Left lung (tissue), 10 donors: ENCODE results near the gene ZSWIM2. TPM values are rescaled to one million over a fixed set of nuclear protein-coding genes. Genes with fewer than 3 reads are reported as not detected.

Source experiments
- ATAC-seq: fragments of 200-7000 bp; cut with Tn5 transposase; one replicate; pipeline ENCODE4 v1.9.1; 2020; ENCODE audit warnings: moderate library complexity
- DNase-seq, 4 donors: peaks; one replicate each; pipeline ENCODE4 v3.0.0-alpha.2; 2013 to 2020
- H3K27ac ChIP-seq, 2 donors: fragments of 200-600 bp; sonication (generic) in 1 of 2; one replicate each; pipeline versions ENCODE4 v1.5.0 to v1.8.0; 2020 to 2021
- H3K27me3 ChIP-seq, 2 donors: fragments of 200-600 bp; sonication (generic) in 1 of 2; one replicate each; pipeline versions ENCODE4 v1.5.0 to v1.8.0; 2020 to 2021
- H3K36me3 ChIP-seq, 2 donors: fragments of 200-600 bp; sonication (generic) in 1 of 2; one replicate each; pipeline versions ENCODE4 v1.5.0 to v1.8.0; 2020 to 2021
- H3K4me1 ChIP-seq, 2 donors: fragments of 200-600 bp; one replicate each; pipeline ENCODE4 v1.8.0; 2021
- H3K4me3 ChIP-seq, 2 donors: fragments of 200-600 bp; sonication (generic) in 1 of 2; one replicate each; pipeline versions ENCODE4 v1.5.0 to v1.8.0; 2020 to 2021; ENCODE audit warnings: mild to moderate bottlenecking in 1 of 2
- H3K9me3 ChIP-seq, 2 donors: fragments of 200-600 bp; sonication (generic) in 1 of 2; one replicate each; pipeline versions ENCODE4 v1.5.0 to v1.8.0; 2020 to 2021
- intact Hi-C, 2 donors: fragments of 100-400 bp; cut with DNase I; formaldehyde crosslinking; loops; one replicate each; pipeline versions ENCODE4 v1.11.2 to v1.14.2; 2022
- polyA plus RNA-seq, 6 donors: library from polyadenylated mRNA; unstranded; fragments of 120-200 nt; gene quantifications; one replicate each; pipeline ENCODE4 v1.2.1, GENCODE V29; 2013; ENCODE audit not compliant: insufficient read length in 6 of 6
- total RNA-seq, 2 donors: library from RNA; stranded (reverse); fragmentation: NEBNext Ultra II Directional; extraction: Animal tissue kit (Norgen Biotek cat#: 25700); gene quantifications; one replicate each; pipeline ENCODE4 v1.2.1, GENCODE V29; 2021
- TF ChIP-seq, protein P1 (sequence below), 2 donors: fragments of 200-600 bp; sonication (generic) in 1 of 2; IDR thresholded peaks; one replicate each; pipeline versions ENCODE4 v1.5.0 to v1.8.0; 2021; ENCODE audit warnings: antibody characterized with exemption in 2 of 2
- donor health status: DM: no; HTN: yes; CAD: no.
- donor health status: DM: no; HTN: no; CAD: no.

Gene ZSWIM2
- total and polyA plus RNA-seq, 8 donors = not detected

DNA sequence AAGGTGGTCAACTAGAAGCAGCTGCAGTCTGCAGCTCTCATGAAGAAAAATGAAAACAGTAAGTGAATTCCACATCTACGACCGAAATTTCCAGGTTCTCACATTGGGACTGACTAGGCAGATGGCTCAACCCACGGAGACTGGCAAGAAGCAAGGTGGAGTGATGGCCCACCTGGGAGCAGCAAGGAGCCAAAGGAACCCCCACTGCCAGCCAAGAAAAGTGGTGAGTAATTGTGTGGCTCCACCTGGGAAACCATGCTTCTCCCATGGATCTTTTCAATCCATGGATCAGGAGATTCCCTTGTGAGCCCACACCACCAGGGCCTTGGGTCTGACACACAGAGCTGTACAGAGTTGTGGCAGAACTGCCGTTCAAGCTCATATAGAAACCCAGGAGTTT lies 64.0 kb downstream of the ZSWIM2 start:
- peaks cover 0 to 37% of the 10 kb centered on the region in 2 donors for H3K9me3 ChIP-seq
- no peaks in the 10 kb centered on the region for H3K27me3 ChIP-seq
- TF ChIP-seq, protein P1, sequence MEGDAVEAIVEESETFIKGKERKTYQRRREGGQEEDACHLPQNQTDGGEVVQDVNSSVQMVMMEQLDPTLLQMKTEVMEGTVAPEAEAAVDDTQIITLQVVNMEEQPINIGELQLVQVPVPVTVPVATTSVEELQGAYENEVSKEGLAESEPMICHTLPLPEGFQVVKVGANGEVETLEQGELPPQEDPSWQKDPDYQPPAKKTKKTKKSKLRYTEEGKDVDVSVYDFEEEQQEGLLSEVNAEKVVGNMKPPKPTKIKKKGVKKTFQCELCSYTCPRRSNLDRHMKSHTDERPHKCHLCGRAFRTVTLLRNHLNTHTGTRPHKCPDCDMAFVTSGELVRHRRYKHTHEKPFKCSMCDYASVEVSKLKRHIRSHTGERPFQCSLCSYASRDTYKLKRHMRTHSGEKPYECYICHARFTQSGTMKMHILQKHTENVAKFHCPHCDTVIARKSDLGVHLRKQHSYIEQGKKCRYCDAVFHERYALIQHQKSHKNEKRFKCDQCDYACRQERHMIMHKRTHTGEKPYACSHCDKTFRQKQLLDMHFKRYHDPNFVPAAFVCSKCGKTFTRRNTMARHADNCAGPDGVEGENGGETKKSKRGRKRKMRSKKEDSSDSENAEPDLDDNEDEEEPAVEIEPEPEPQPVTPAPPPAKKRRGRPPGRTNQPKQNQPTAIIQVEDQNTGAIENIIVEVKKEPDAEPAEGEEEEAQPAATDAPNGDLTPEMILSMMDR (IDR thresholded peaks at IDR 0.05) = no peak
- H3K4me3 ChIP-seq = no peak overlapping the region
- no peak overlapping the region for H3K27ac ChIP-seq
- DNase-seq (no peak), ATAC-seq (no peak)
- intact Hi-C loops = no loop called here
- no peaks in the 10 kb centered on the region for H3K4me1 ChIP-seq
- H3K36me3 ChIP-seq = no peaks in the 10 kb centered on the region

GRCh38 chr2:186783254-186783653 lies 65.7 kb downstream of the ZSWIM2 start:
- ATAC-seq (no peak), DNase-seq (no peak)
- Histone ChIP-seq H3K27me3 (no peaks in the 10 kb centered on the region), H3K36me3 (no peaks in the 10 kb centered on the region), H3K27ac (no peak overlapping the region), H3K4me3 (no peak overlapping the region), H3K4me1 (no peaks in the 10 kb centered on the region), H3K9me3 (peaks cover 0 to 37% of the 10 kb centered on the region in 2 donors)
- TF ChIP-seq, protein P1 (IDR thresholded peaks at IDR 0.05) = no peak
- intact Hi-C loops = no loop called here

DNA sequence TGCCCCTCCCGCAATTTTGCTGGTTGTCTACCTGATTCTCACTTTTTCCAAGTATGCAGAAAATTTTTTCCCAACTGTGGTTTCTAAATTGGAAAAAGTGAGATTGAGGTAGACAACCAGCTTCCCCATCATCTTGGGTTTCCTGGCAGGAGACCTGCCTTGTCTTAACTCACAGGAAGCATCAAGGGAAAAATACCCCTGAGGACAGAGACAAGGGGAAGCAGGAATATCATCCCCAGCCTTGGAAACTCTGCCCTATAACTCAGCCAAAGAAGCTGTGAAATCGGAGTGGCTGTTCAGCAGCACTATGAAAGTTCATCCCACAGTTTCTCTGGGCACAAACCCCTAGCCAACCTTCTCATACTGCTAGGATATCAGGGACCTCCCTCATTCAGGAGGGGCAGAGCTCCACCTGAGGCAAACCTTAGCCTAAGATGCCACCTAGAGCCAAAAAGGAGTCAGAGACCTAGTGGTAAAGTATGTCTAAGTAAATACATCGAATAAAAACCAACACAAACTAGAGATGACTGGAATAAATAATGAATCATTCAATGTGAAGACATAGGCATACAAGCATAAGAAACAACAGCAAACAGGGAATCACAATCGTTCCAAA lies 68.2 kb downstream of the ZSWIM2 start:
- ATAC-seq (peak; percentile 30), DNase-seq (no peak)
- Histone ChIP-seq H3K27ac (no peak overlapping the region), H3K36me3 (no peaks in the 10 kb centered on the region), H3K27me3 (no peaks in the 10 kb centered on the region), H3K9me3 (peaks cover 0 to 34% of the 10 kb centered on the region in 2 donors), H3K4me1 (no peaks in the 10 kb centered on the region), H3K4me3 (no peak overlapping the region)
- TF ChIP-seq, protein P1 (IDR thresholded peaks at IDR 0.05) = no peak
- intact Hi-C loops = no loop called here

Other genes starting within 250 kb of the ZSWIM2 start
- gene FAM171B, start 155.1 kb downstream of the ZSWIM2 start, total RNA-seq = 1 to 10 TPM; 2.8 to 5.6 TPM
- 10 to 100 TPM in 2 of 6 donors, 1 to 10 TPM in 4; 7.3 to 10.2 (median 9.3) TPM for gene FAM171B, start 155.1 kb downstream of the ZSWIM2 start, polyA plus RNA-seq